Measurements from ENCODE around the gene ADAMTS2. TPM values are rescaled to one million over a fixed set of nuclear protein-coding genes. Genes with fewer than 3 reads are reported as not detected.
A peak's percentile ranks its signal among the peaks of the same experiment; 100 is the strongest.

ADAMTS2 gene
- total RNA-seq, 2 experiments from 2014 or later = not detected

DNA sequence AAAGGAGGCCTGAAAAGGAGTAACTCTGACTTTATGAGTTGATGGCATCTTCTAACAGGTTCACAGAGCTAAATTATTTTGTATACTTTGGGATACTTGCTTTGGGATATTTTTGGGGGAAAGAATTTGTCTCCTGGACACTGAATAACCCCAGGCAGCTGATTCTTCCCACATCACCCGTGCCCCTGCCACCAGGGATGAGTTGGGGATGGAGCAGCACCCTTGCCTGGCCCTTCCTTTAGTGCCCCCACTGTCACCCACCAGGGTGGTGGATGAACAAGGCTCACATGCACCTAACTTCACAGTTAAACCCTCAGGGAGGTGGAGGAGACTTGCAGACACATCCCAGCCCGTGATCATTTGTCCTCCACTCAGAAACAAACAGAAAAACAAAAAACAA, 2.3 kb upstream of the ADAMTS2 start:
- POLR2A ChIA-PET = no interaction called here
- no peak for ATAC-seq
- H3K4me3 Mint-ChIP-seq = no peak overlapping the region

DNA sequence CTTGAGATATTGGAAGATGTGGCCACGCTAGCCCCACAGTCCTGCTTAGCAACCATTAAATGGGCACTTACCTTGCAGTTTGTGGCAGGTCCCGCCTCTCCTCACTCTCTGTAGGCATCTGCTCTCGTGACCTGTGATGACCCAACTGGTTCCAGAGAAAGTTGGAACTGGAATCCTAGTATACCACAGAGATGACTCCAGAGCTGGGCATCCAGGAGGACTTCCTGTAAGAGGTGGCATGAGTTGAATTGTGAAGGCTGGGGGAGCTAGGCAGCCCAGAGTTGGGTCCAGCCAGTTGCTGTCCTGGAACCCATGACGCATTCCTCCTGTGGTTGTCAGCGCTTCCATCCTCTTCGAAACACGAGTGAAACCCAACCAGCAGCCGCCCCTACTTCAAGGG, 1.6 kb upstream of the ADAMTS2 start:
- POLR2A ChIA-PET = no interaction called here
- Mint-ChIP-seq H3K27me3 (ENCODE audit: low read depth) (peaks cover 48% of the 10 kb centered on the region), H3K9me3 (ENCODE audit: insufficient read depth) (no peaks in the 10 kb centered on the region), H3K4me1 (ENCODE audit: low read depth) (peaks cover 5% of the 10 kb centered on the region), H3K27ac (no peak overlapping the region), H3K36me3 (ENCODE audit: low read depth) (peaks cover 2% of the 10 kb centered on the region), H3K4me3 (no peak overlapping the region)
- ATAC-seq (no peak), DNase-seq (no peak)
- CTCF ChIA-PET = no interaction called here

More for the DNA sequence above, 2.3 kb upstream of the ADAMTS2 start:
- H3K27me3 Mint-ChIP-seq (ENCODE audit: low read depth) = peaks cover 42% of the 10 kb centered on the region
- H3K4me1 Mint-ChIP-seq (ENCODE audit: low read depth) = peaks cover 5% of the 10 kb centered on the region
- H3K27ac Mint-ChIP-seq = no peak overlapping the region
- no peak for DNase-seq
- CTCF ChIA-PET = no interaction called here
- H3K36me3 Mint-ChIP-seq (ENCODE audit: low read depth) = peaks cover 2% of the 10 kb centered on the region
- no peaks in the 10 kb centered on the region for H3K9me3 Mint-ChIP-seq (ENCODE audit: insufficient read depth)

DNA sequence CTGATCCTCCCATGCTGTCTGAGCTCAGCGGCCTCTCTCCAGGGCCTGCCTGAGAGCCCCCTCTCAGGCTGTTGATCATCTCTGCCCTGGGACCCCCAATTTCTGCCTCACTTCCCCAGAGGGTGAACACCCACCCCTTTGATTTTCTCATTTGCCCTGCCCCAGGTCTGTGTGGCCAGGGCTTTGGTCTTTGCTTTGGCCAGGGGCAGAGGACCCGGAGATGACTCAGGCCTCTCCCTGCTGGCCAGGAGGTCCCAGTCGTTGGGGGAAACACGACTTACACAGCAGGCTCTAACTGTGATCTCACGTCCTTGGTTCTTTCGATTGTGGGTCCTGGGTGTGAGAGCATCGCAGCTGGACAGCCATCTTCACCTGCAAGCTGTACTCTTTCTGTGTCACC, 1.1 kb upstream of the ADAMTS2 start:
- H3K27me3 Mint-ChIP-seq (ENCODE audit: low read depth) = peaks cover 50% of the 10 kb centered on the region
- H3K4me3 Mint-ChIP-seq = no peak overlapping the region
- CTCF ChIA-PET = no interaction called here
- ATAC-seq (no peak), DNase-seq (no peak)
- POLR2A ChIA-PET = no interaction called here
- H3K27ac Mint-ChIP-seq = no peak overlapping the region
- peaks cover 2% of the 10 kb centered on the region for H3K36me3 Mint-ChIP-seq (ENCODE audit: low read depth)
- no peaks in the 10 kb centered on the region for H3K9me3 Mint-ChIP-seq (ENCODE audit: insufficient read depth)
- peaks cover 5% of the 10 kb centered on the region for H3K4me1 Mint-ChIP-seq (ENCODE audit: low read depth)

DNA sequence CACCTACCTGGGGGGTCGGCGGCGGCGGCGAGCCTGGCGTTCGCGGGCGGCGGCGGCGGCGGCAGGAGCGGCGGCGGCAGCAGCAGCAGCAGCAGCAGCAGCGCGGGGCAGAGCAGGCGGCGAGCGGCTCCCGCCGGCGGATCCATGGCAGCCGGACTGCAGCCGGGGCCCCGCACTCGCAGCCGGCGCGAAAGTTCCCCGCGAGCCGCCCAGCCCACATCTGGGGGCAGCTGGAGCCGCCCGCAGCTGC, 153 bp downstream of the ADAMTS2 start:
- peaks cover 50% of the 10 kb centered on the region for H3K27me3 Mint-ChIP-seq (ENCODE audit: low read depth)
- POLR2A ChIA-PET = no interaction called here
- peaks cover 2% of the 10 kb centered on the region for H3K36me3 Mint-ChIP-seq (ENCODE audit: low read depth)
- CTCF ChIA-PET = no interaction called here
- H3K27ac Mint-ChIP-seq = no peak overlapping the region
- H3K4me3 Mint-ChIP-seq = no peak overlapping the region
- H3K9me3 Mint-ChIP-seq (ENCODE audit: insufficient read depth) = no peaks in the 10 kb centered on the region
- DNase-seq (no peak), ATAC-seq (peak; percentile 24)
- peaks cover 5% of the 10 kb centered on the region for H3K4me1 Mint-ChIP-seq (ENCODE audit: low read depth)

DNA sequence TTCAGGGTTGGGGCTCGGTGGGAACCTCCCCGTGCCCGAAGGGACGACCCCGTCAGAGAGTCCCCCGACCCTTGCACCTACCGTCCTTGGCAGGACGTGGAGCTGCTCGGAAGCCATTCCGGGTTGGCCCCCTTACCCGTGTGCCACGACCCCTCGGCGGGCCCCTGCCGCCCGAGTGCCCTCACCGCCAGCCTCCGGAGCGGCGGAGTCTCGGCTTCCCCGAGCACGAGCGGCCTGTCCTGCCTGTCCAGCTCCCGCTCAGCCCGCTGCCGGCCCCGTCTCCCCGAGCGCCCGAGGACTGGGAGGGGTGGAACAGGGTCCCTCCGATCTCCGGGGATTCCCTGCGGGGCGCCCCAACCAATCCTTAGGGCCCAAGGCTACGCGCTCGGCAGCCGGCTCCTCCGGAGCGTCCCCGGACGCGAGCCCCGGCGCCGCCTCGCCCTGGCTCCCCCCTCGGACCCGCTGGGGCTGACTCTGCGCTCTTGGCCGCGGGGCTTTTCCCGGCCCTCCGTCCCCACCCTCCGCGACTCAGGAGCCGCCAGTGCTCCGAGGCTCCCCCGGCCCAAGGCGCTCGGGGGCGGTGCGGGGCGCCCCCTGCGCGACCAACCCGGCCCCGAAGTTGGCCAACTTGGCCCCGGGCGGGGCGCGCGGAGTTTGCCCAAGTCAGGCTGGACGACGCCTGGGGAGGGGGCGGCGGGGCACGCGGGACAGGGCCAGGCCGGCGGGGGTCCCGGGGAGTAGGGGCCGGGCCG, 654 bp downstream of the ADAMTS2 start:
- Mint-ChIP-seq H3K27me3 (ENCODE audit: low read depth) (peaks cover 50% of the 10 kb centered on the region), H3K4me3 (no peak overlapping the region), H3K9me3 (ENCODE audit: insufficient read depth) (no peaks in the 10 kb centered on the region), H3K4me1 (ENCODE audit: low read depth) (peaks cover 5% of the 10 kb centered on the region), H3K36me3 (ENCODE audit: low read depth) (peaks cover 2% of the 10 kb centered on the region), H3K27ac (no peak overlapping the region)
- DNase-seq (no peak), ATAC-seq (no peak)
- CTCF ChIA-PET = no interaction called here
- POLR2A ChIA-PET = no interaction called here

DNA sequence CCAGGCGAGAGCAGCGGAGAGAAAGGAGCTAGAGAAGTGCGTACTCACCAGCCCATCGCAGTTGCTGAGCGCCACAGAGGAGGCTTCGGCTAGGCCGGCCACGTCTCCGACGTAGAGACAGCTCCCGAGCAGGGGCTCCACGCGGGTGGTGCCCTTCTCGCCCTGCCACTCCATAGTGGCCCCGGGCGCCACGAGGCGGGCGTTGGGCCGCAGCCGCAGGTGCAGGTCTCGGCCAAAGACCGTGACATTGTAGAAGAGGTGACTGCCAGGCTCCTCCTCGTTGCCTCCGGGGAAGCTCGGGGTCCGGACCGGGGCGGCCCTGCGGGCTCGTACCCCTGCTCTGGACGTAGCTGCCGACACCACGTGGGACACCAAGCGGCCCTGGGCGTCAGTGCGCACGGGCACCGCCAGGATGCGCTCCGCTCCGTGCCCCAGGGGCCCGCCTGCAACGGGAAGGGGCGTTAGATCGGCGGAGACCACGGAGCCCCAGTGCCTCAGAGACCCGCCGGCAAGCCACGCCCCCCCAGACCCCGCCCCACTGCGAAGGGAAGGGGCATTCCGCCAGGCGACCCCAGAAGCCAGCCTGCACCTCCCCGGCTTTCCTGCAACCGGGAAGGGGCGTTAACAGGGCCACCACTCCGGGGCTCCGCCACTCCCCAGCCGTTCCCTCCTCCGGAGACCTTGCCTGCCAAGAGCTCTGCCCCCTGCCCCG, 1.4 kb downstream of the ADAMTS2 start:
- Mint-ChIP-seq H3K36me3 (ENCODE audit: low read depth) (peaks cover 2% of the 10 kb centered on the region), H3K4me3 (no peak overlapping the region), H3K9me3 (ENCODE audit: insufficient read depth) (no peaks in the 10 kb centered on the region), H3K27me3 (ENCODE audit: low read depth) (peaks cover 47% of the 10 kb centered on the region), H3K27ac (no peak overlapping the region), H3K4me1 (ENCODE audit: low read depth) (peaks cover 5% of the 10 kb centered on the region)
- ChIA-PET CTCF (no interaction called here), POLR2A (no interaction called here)
- DNase-seq (no peak), ATAC-seq (no peak)

DNA sequence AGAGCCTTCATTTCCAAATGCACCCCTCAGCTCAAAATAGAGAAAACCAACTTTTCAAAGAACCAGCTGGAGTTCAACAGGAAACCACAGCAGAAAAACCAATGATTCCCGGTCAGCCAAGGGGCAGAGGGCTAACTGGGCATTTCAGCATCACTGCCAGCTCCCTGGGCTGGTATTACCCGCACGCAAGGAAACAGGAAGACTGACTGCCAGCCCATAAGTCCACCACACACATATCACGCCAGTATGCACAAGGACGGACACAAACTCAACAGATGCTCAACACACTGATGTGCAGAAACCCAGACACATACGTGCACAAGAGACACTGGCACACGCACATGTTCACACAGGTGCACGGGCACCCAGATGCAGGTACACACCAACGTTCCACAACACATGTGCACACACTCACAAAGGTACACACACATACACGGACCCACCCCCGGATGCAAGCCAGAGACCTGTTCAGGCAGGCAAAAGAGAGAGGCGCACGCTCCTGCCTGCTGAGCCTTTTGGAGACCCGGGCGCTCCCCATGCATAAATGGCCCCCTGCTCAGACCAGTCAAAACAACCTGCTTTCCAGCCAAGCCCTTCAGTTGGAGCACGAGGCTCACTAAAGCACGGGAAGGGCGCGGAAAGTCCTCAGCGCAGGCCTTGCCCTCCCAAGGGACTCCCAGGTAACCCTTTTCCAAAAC, 2.1 kb downstream of the ADAMTS2 start:
- POLR2A ChIA-PET = no interaction called here
- H3K27ac Mint-ChIP-seq = no peak overlapping the region

DNA sequence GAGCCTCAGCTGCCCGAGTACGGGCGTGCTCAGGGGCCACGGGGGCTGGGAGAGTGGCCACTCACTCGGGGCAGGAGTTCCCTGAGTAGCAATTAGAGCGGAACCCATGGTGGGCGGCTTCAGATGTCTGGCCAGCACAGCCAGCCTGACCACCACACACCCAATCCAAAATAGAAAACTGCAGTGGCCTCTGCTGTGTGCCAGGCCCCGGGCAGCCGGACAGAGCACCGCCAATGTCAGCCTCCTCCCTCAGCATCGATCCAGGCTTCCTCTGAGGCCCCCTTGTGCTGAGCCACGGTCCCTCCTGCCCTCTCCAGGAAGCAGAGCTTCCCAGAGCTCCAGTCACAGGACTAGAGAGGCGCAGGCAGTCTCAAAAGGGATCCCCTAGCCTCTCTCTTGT, 2.7 kb downstream of the ADAMTS2 start:
- H3K27ac Mint-ChIP-seq = no peak overlapping the region
- peaks cover 2% of the 10 kb centered on the region for H3K36me3 Mint-ChIP-seq (ENCODE audit: low read depth)
- H3K9me3 Mint-ChIP-seq (ENCODE audit: insufficient read depth) = no peaks in the 10 kb centered on the region
- DNase-seq (no peak), ATAC-seq (no peak)
- peaks cover 5% of the 10 kb centered on the region for H3K4me1 Mint-ChIP-seq (ENCODE audit: low read depth)
- no peak overlapping the region for H3K4me3 Mint-ChIP-seq
- CTCF ChIA-PET = no interaction called here
- POLR2A ChIA-PET = no interaction called here
- H3K27me3 Mint-ChIP-seq (ENCODE audit: low read depth) = peaks cover 37% of the 10 kb centered on the region

More for the DNA sequence above, 2.1 kb downstream of the ADAMTS2 start:
- Mint-ChIP-seq H3K27me3 (ENCODE audit: low read depth) (peaks cover 43% of the 10 kb centered on the region), H3K4me3 (no peak overlapping the region), H3K4me1 (ENCODE audit: low read depth) (peaks cover 5% of the 10 kb centered on the region), H3K9me3 (ENCODE audit: insufficient read depth) (no peaks in the 10 kb centered on the region), H3K36me3 (ENCODE audit: low read depth) (peaks cover 2% of the 10 kb centered on the region)
- CTCF ChIA-PET = no interaction called here
- DNase-seq (no peak), ATAC-seq (no peak)

DNA sequence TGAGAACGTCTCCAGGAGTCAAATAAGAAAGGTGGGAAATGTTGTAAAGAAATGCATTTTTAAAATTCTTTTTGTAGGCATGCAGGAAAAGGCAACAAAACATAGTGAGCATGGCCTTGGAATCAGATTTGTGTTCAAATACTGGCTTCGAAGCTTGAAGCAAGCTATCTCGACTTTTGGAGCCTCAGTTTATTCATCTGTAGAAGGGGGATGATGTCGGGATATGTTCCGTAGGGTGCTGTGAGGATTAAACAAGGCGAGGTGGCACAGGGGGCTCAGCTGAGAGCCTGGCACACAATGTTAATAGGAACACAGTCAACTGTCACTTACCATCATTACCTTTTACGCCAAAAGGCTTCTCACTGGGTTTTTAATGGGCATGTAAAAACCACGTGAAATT, 4.8 kb downstream of the ADAMTS2 start:
- ChIA-PET POLR2A (no interaction called here), CTCF (no interaction called here)
- Mint-ChIP-seq H3K27ac (no peak overlapping the region), H3K4me1 (ENCODE audit: low read depth) (peaks cover 5% of the 10 kb centered on the region), H3K9me3 (ENCODE audit: insufficient read depth) (no peaks in the 10 kb centered on the region), H3K36me3 (ENCODE audit: low read depth) (peaks cover 2% of the 10 kb centered on the region), H3K4me3 (no peak overlapping the region), H3K27me3 (ENCODE audit: low read depth) (peaks cover 20% of the 10 kb centered on the region)
- DNase-seq = no peak
- no peak for ATAC-seq

DNA sequence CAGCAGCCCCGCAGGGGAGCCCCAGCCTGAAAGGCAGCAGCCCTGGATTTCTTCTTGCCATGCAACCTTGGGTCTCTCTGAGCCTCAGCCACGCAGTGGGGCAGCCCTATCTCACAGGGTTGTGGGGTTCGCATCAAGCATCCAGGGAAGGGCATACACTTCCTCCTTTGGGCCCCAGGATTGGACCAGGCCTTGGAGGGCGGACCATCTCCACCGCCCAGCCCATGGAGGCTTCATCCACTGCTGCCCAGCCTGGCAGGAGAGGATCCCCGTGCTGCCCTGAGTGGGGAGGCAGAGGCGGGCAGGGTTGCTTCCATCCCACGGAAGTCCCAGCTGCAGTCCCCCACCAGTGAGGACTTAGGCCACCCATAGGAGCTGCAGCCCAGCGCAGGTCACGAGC, 5.3 kb downstream of the ADAMTS2 start:
- ATAC-seq (no peak), DNase-seq (no peak)
- Mint-ChIP-seq H3K36me3 (ENCODE audit: low read depth) (peaks cover 2% of the 10 kb centered on the region), H3K27me3 (ENCODE audit: low read depth) (peaks cover 20% of the 10 kb centered on the region), H3K4me1 (ENCODE audit: low read depth) (peaks cover 5% of the 10 kb centered on the region), H3K4me3 (no peak overlapping the region), H3K27ac (no peak overlapping the region), H3K9me3 (ENCODE audit: insufficient read depth) (no peaks in the 10 kb centered on the region)
- ChIA-PET CTCF (no interaction called here), POLR2A (no interaction called here)

DNA sequence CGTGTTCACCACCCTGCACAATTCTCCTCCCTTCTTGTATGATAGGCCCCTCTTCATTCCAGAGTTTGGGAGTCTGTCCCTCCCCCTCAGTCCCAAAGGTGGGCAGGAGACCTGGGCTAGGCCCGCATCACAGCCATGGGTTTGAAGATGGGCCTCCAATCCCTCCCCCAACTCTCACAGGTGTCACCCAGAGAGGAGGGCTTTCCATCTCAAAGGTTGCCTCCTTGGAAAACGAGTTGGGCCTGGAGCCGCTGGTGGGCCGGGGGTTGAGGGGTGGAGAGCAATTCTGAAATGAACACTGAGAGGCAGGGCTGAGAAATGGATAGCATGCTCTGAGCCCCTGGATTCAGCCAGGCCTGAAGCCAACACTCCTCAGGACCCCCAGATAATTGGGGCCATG, 6.2 kb downstream of the ADAMTS2 start:
- peaks cover 2% of the 10 kb centered on the region for H3K36me3 Mint-ChIP-seq (ENCODE audit: low read depth)
- H3K4me3 Mint-ChIP-seq = no peak overlapping the region
- H3K4me1 Mint-ChIP-seq (ENCODE audit: low read depth) = peaks cover 5% of the 10 kb centered on the region
- ATAC-seq = no peak
- POLR2A ChIA-PET = no interaction called here
- no peaks in the 10 kb centered on the region for H3K9me3 Mint-ChIP-seq (ENCODE audit: insufficient read depth)
- no peak for DNase-seq
- CTCF ChIA-PET = no interaction called here
- no peak overlapping the region for H3K27ac Mint-ChIP-seq
- H3K27me3 Mint-ChIP-seq (ENCODE audit: low read depth) = peaks cover 20% of the 10 kb centered on the region

DNA sequence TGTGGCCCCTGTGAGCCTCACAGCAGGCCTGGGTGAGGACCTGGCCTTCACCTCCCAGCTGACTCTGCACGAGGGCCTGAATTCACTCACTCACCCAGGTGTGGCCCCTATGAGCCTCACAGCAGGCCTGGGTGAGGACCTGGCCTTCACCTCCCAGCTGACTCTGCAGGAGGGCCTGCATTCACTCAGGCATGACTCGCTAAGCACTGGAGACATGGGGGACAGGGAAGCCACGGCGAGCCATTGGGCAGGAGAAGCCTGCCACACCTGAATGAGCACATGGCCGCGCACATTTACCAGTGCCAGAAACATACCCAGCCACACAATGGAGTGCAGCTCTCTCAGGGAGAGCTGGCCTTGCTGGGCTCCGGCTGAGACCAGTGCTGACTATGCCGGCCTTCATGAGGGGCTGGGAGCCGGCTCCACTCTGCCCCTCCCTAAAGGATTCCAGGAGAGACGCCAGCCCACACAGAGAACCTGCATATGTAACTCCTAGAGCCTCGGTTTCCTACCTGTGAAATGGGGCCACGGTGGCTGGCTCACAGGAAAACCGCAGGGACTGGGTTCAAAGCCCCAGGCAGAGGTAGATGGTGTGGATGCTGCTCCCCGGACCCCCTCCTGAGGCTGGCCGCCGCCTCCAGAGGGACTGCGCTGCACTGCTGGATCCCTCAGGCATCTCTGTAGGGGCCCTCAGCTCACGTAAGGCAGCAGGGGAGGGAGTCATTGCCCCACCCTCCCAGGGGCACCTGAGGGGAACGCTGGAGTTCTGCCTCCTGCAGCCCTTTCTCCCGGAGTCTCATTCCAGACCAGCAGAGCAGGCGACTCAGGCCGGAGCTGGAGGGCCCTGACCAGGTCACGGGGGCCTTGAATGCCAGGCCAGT, 7.2 kb downstream of the ADAMTS2 start:
- no peaks in the 10 kb centered on the region for H3K9me3 Mint-ChIP-seq (ENCODE audit: insufficient read depth)
- ATAC-seq (no peak), DNase-seq (no peak)
- peaks cover 2% of the 10 kb centered on the region for H3K4me1 Mint-ChIP-seq (ENCODE audit: low read depth)
- H3K27me3 Mint-ChIP-seq (ENCODE audit: low read depth) = peaks cover 13% of the 10 kb centered on the region
- H3K36me3 Mint-ChIP-seq (ENCODE audit: low read depth) = no peaks in the 10 kb centered on the region
- ChIA-PET POLR2A (no interaction called here), CTCF (no interaction called here)
- no peak overlapping the region for H3K4me3 Mint-ChIP-seq
- H3K27ac Mint-ChIP-seq = no peak overlapping the region

Data from activated CD8-positive, alpha-beta T cell treated with anti-CD3 and anti-CD28 coated beads, Interleukin-2, amount 10 ng/mL, durations not matched to agents 7 days and 5 days (primary cell).